ENCODE data around the gene RYR3. TPM values are rescaled to one million over a fixed set of nuclear protein-coding genes. Genes with fewer than 3 reads are reported as not detected.

RYR3 gene
- total and polyA plus RNA-seq, 7 donors, result 2.5 to 159 (median 24.0) TPM

DNA sequence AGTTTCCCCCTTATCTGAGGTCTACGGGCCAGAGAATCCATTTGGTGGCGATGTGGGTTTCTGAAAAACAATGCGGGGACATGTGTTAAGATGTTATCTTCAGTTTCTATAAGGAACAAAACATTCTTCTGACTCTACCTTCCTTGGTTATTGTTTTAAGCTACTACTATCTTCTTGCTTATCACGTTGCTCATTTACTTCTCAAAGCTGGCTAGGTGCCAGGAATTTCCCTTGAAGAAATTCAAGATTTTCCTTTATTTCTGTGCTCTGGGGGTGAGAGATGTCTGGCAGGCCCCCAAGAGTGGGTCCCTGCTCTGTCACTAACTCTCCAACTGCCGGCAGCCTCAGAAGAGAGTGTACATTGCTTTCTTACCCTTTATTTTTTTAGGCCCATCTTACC, 119.8 kb downstream of the RYR3 start:
- ATAC-seq (no peak), DNase-seq (no peak)
- H3K4me3 ChIP-seq, result no peak overlapping the region
- TF ChIP-seq, protein P1, sequence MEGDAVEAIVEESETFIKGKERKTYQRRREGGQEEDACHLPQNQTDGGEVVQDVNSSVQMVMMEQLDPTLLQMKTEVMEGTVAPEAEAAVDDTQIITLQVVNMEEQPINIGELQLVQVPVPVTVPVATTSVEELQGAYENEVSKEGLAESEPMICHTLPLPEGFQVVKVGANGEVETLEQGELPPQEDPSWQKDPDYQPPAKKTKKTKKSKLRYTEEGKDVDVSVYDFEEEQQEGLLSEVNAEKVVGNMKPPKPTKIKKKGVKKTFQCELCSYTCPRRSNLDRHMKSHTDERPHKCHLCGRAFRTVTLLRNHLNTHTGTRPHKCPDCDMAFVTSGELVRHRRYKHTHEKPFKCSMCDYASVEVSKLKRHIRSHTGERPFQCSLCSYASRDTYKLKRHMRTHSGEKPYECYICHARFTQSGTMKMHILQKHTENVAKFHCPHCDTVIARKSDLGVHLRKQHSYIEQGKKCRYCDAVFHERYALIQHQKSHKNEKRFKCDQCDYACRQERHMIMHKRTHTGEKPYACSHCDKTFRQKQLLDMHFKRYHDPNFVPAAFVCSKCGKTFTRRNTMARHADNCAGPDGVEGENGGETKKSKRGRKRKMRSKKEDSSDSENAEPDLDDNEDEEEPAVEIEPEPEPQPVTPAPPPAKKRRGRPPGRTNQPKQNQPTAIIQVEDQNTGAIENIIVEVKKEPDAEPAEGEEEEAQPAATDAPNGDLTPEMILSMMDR (IDR thresholded peaks at IDR 0.05), result no peak
- 66 to 81% (median 78%) methylated on average over 5 of the region's 5 CpGs for WGBS, 3 donors
- intact Hi-C loops (cut with DNase I), result no loop called here
- H3K36me3 ChIP-seq (ENCODE audit: insufficient read depth in 1 of 2, low read depth in 1 of 2), result no peaks in the 10 kb centered on the region
- no peaks in the 10 kb centered on the region for H3K9me3 ChIP-seq
- no peaks in the 10 kb centered on the region for H3K4me1 ChIP-seq
- H3K27ac ChIP-seq, result no peak overlapping the region
- H3K27me3 ChIP-seq (ENCODE audit: insufficient read depth in 3 of 3, low read length in 2 of 3), result no peaks in the 10 kb centered on the region

DNA sequence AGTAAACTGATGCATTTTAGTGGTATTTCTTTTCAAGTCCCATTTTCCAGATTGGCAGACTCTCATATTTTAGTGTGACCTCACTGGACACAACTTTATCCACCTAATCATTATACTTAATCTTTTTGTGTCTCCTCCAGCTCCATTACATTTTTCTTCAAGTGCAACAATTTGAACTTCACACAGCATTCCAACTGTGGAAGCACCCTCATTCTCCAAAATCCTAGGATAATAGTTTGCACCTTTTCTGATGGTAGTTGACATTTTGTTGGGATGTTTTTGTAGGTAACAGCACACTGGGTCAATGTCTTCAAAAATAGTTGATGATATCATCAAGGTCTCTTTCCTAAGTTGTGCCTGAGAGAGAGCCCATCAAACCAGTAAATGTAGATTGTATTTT, 123.1 kb downstream of the RYR3 start:
- Histone ChIP-seq H3K27me3 (ENCODE audit: insufficient read depth in 3 of 3, low read length in 2 of 3) (no peaks in the 10 kb centered on the region), H3K36me3 (ENCODE audit: insufficient read depth in 1 of 2, low read depth in 1 of 2) (no peaks in the 10 kb centered on the region), H3K9me3 (no peaks in the 10 kb centered on the region), H3K4me1 (no peaks in the 10 kb centered on the region), H3K4me3 (no peak overlapping the region), H3K27ac (no peak overlapping the region)
- TF ChIP-seq, protein P1 (IDR thresholded peaks at IDR 0.05), result no peak
- no peak for DNase-seq
- intact Hi-C loops (cut with DNase I), result no loop called here
- no peak for ATAC-seq

DNA sequence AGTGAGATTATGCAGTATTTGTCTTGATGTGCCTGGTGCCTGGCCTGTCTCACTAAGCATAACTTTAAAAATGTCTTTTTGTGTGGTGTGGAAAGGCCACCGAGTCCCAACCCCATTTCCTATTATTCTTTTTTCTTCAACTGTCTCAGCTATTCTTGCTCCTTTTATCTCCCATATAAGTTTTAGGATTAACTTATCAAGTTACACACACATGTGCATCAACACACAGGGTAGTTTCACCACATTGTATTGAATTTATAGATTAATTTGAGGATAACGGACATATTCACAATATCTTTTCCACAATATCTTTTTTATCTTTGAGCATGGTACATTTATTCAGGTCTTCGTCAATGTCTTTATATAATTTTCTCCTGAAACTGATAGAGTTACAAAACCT, 127.6 kb downstream of the RYR3 start:
- H3K27me3 ChIP-seq (ENCODE audit: insufficient read depth in 3 of 3, low read length in 2 of 3), result no peaks in the 10 kb centered on the region
- H3K9me3 ChIP-seq, result no peaks in the 10 kb centered on the region
- DNase-seq (no peak), ATAC-seq (no peak)
- no peak overlapping the region for H3K27ac ChIP-seq
- no peak overlapping the region for H3K4me3 ChIP-seq
- H3K36me3 ChIP-seq (ENCODE audit: insufficient read depth in 1 of 2, low read depth in 1 of 2), result no peaks in the 10 kb centered on the region
- WGBS, 3 donors, result 92 to 98% (median 93%) methylated on average over 3 of the region's 3 CpGs
- TF ChIP-seq, protein P1 (IDR thresholded peaks at IDR 0.05), result no peak
- H3K4me1 ChIP-seq, result no peaks in the 10 kb centered on the region
- intact Hi-C loops (cut with DNase I), result no loop called here

DNA sequence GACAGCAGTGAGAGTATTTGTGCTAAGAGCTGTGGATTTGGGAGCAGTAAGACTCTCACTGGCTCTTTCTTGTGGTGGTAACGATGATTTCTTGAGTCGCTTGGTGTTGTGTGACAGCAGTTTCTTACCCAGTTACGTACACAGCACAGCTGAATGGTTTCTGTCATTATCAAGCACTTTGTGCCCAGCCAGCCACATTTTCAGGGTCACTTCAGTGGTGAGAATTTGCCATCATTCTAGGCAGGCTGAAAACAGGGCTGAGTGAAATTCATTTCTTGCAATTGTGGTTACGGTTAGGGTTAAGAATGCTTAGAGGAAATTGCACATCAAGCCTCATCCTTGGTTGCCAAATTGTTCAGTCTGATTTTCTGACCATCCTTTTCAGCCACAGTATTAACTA, 130.1 kb downstream of the RYR3 start:
- ATAC-seq (peak in 1 of 4 donors; percentile 7), DNase-seq (no peak)
- TF ChIP-seq, protein P1 (IDR thresholded peaks at IDR 0.05), result no peak
- H3K9me3 ChIP-seq, result no peaks in the 10 kb centered on the region
- intact Hi-C loops (cut with DNase I), result no loop called here
- no peaks in the 10 kb centered on the region for H3K27me3 ChIP-seq (ENCODE audit: insufficient read depth in 3 of 3, low read length in 2 of 3)
- H3K4me1 ChIP-seq, result no peaks in the 10 kb centered on the region
- WGBS, 3 donors, result 64 to 86% (median 71%) methylated on average over 4 of the region's 4 CpGs
- H3K4me3 ChIP-seq, result no peak overlapping the region
- no peaks in the 10 kb centered on the region for H3K36me3 ChIP-seq (ENCODE audit: insufficient read depth in 1 of 2, low read depth in 1 of 2)
- H3K27ac ChIP-seq, result no peak overlapping the region

DNA sequence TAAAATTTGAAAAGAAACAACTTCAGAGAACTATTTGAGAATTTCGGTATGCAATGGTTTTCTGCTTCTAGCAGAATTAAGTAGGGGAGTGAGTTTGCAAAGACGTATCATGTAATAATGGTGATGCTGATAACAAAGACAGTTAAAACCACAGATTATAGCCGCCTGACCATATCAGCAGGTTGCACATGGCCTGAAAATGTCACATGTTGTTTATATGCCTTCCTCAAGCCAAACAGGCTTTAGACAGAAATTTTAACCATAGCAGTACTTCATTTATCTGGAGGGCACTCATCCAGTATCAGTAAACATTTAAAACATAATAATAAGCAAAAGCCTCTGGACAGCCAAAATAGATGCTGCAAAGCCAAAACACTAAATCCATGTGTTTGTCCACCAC, 131.7 kb downstream of the RYR3 start:
- no peaks in the 10 kb centered on the region for H3K4me1 ChIP-seq
- ATAC-seq, result no peak
- no peak overlapping the region for H3K4me3 ChIP-seq
- H3K27ac ChIP-seq, result no peak overlapping the region
- intact Hi-C loops (cut with DNase I), result no loop called here
- TF ChIP-seq, protein P1 (IDR thresholded peaks at IDR 0.05), result no peak
- H3K9me3 ChIP-seq, result no peaks in the 10 kb centered on the region
- H3K36me3 ChIP-seq (ENCODE audit: insufficient read depth in 1 of 2, low read depth in 1 of 2), result no peaks in the 10 kb centered on the region
- no peak for DNase-seq
- H3K27me3 ChIP-seq (ENCODE audit: insufficient read depth in 3 of 3, low read length in 2 of 3), result no peaks in the 10 kb centered on the region
- WGBS, 3 donors, result 78 to 90% (median 80%) methylated on average over 3 of the region's 3 CpGs

Measured in psoas muscle (tissue), 8 donors.